ENCODE results near the gene PCDHB10.
"Not testable (repeated sequence)": the region's sequence is repeated elsewhere in the genome, so short reads cannot be mapped to it uniquely, and the experiment has no call there.

The PCDHB10 gene

GRCh38 chr5:141192110-141192725, at the start of gene PCDHB10:
Gene PCDHB10, plus strand, starts transcription at chr5:141192353. Its CDS starts 200 bp downstream, at chr5:141192553.
- DNase-seq, result no peak

DNA sequence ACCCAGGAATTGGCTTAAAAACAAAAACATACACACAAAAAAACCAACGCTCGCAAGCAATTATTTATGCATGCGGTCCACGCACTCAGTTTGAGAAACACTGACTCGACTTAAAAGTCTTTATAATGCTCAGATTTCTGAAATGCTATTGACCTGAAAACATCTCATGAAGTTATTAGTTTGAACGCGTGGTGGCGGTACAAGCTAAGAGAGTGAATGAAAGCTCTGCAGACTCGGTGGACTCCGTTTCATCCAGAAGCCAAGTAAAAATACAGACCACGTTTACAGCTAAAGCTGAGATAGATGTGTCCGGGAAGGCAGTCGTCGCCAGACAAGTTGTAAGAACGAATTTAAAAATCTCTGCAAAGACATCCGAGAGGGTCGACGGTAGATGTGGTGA, 42.3 kb upstream of the PCDHB10 start, which contains the start of gene PCDHB6:
Gene PCDHB6, plus strand, starts transcription at position 246 of the 400 bp plus-strand sequence. CDS start 201 bp downstream, outside the sequence.
- no peak for DNase-seq

- no peak for DNase-seq
Observed at GRCh38 chr5:141150224-141150992, 41.7 kb upstream of the PCDHB10 start.

DNA sequence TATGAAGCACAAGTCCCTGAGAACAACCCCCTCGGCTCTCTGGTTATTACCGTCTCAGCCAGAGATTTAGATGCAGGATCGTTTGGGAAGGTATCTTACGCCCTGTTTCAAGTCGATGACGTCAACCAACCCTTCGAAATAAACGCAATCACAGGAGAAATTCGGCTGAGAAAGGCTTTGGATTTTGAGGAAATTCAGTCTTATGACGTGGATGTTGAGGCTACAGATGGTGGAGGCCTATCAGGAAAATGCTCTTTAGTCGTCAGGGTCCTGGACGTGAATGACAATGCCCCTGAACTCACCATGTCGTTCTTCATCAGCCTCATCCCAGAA, 41.2 kb upstream of the PCDHB10 start:
- no peak for DNase-seq

GRCh38 chr5:141151632-141152031, 40.5 kb upstream of the PCDHB10 start:
- not testable (repeated sequence) for DNase-seq

DNA sequence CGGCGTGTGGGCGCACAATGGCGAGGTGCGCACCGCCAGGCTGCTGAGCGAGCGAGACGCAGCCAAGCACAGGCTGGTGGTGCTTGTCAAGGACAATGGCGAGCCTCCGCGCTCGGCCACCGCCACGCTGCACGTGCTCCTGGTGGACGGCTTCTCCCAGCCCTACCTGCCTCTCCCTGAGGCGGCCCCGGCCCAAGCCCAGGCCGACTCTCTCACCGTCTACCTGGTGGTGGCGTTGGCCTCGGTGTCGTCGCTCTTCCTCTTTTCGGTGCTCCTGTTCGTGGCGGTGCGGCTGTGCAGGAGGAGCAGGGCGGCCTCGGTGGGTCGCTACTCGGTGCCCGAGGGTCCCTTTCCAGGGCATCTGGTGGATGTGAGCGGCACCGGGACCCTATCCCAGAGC, 40.1 kb upstream of the PCDHB10 start:
- not testable (repeated sequence) for DNase-seq

- DNase-seq, result no peak
Observed at GRCh38 chr5:141155540-141156374, 36.4 kb upstream of the PCDHB10 start.

DNA sequence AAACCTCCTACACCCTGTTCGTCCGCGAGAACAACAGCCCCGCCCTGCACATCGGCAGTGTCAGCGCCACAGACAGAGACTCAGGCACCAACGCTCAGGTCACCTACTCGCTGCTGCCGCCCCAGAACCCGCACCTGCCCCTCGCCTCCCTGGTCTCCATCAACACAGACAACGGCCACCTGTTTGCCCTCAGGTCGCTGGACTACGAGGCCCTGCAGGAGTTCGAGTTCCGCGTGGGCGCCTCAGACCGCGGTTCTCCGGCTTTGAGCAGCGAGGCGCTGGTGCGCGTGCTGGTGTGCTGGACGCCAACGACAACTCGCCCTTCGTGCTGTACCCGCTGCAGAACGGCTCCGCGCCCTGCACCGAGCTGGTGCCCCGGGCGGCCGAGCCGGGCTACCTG, 34.8 kb upstream of the PCDHB10 start:
- DNase-seq, result not testable (repeated sequence)

GRCh38 chr5:141157901-141158300, 34.3 kb upstream of the PCDHB10 start:
- not testable (repeated sequence) for DNase-seq

- DNase-seq, result no peak
Observed at GRCh38 chr5:141172381-141173204, 19.6 kb upstream of the PCDHB10 start, which contains the start of gene PCDHB7. Gene PCDHB7, plus strand, starts transcription at chr5:141172644. Its CDS starts 192 bp downstream, at chr5:141172836.

- DNase-seq, result not testable (repeated sequence)
Observed at GRCh38 chr5:141174291-141175104, 17.7 kb upstream of the PCDHB10 start.

DNA sequence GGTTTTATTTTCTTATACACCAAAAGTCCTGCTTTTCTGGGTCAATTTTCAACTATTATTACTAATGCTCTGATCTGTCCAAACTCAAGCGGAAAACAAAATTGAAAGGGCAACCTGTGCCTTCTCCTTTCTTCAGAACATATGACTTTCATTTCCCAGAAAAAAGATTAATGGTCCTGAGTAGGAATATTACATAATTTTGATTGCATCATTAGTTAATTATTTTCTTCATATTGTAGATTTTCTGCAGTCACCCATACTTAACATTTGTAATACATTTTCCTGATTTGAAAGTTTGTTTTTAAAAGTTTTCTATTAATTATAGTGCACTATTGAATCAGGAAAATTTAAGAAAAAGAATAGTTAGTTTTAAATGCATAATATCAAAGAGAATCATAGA, 16.2 kb upstream of the PCDHB10 start:
- DNase-seq, result no peak

GRCh38 chr5:141177577-141178191, 14.5 kb upstream of the PCDHB10 start, which contains the start of gene PCDHB8:
Gene PCDHB8, plus strand, starts transcription at chr5:141177790. Its CDS starts 245 bp downstream, at chr5:141178035.
- not testable (repeated sequence) for DNase-seq

GRCh38 chr5:141179371-141179770, 12.8 kb upstream of the PCDHB10 start:
- DNase-seq, result not testable (repeated sequence)

DNA sequence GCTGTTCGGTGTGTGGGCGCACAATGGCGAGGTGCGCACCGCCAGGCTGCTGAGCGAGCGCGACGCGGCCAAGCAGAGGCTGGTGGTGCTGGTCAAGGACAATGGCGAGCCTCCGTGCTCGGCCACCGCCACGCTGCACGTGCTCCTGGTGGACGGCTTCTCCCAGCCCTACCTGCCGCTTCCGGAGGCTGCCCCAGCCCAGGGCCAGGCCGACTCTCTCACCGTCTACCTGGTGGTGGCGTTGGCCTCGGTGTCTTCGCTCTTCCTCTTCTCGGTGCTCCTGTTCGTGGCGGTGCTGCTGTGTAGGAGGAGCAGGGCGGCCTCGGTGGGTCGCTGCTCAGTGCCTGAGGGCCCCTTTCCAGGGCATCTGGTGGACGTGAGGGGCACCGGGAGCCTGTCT, 12.3 kb upstream of the PCDHB10 start:
- DNase-seq, result not testable (repeated sequence)

DNA sequence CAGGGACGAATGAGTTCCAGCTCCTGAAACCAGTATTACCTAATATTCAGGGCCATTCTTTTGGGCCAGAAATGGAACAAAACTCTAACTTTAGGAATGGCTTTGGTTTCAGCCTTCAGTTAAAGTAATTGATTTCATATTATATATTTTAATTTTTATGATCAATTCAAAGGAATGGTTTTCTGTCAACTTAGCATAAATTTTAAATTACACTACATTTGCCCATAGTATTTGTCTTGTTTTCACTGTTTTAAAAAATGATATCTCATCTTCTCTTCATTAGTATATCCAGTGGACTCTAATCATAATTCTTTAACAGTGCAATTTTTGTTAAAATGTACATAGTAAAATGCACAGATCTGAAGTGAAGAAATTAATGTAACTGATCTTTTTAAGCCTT, 11.8 kb upstream of the PCDHB10 start:
- no peak for DNase-seq

GRCh38 chr5:141182248-141182647, 9.9 kb upstream of the PCDHB10 start, which contains the start of gene PCDHB16:
Gene PCDHB16, plus strand, starts transcription at chr5:141182387. Its CDS starts 173 bp downstream, at chr5:141182560.
- DNase-seq, result no peak

DNA sequence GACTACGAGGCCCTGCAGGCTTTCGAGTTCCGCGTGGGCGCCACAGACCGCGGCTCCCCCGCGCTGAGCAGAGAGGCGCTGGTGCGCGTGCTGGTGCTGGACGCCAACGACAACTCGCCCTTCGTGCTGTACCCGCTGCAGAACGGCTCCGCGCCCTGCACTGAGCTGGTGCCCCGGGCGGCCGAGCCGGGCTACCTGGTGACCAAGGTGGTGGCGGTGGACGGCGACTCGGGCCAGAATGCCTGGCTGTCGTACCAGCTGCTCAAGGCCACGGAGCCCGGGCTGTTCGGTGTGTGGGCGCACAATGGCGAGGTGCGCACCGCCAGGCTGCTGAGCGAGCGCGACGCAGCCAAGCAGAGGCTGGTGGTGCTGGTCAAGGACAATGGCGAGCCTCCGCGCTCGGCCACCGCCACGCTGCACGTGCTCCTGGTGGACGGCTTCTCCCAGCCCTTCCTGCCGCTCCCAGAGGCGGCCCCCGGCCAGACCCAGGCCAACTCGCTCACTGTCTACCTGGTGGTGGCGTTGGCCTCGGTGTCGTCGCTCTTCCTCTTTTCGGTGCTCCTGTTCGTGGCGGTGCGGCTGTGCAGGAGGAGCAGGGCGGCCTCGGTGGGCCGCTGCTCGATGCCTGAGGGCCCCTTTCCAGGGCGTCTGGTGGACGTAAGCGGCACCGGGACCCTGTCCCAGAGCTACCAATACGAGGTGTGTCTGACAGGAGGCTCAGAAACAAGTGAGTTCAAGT, 7.9 kb upstream of the PCDHB10 start:
- not testable (repeated sequence) for DNase-seq

GRCh38 chr5:141186897-141187512, 5.1 kb upstream of the PCDHB10 start, which contains the start of gene PCDHB9:
Gene PCDHB9, plus strand, starts transcription at chr5:141187161. Its CDS starts 158 bp downstream, at chr5:141187319.
- DNase-seq, result no peak

Data from activated CD4-positive, alpha-beta T cell treated with anti-CD3 and anti-CD28 coated beads for 1 hour (primary cell).